ENCODE results near the gene RNF123. TPM values are rescaled to one million over a fixed set of nuclear protein-coding genes. Genes with fewer than 3 reads are reported as not detected.
A peak's percentile ranks its signal among the peaks of the same experiment; 100 is the strongest.

The RNF123 gene
- total RNA-seq, 1 donor = 19.4 TPM

DNA sequence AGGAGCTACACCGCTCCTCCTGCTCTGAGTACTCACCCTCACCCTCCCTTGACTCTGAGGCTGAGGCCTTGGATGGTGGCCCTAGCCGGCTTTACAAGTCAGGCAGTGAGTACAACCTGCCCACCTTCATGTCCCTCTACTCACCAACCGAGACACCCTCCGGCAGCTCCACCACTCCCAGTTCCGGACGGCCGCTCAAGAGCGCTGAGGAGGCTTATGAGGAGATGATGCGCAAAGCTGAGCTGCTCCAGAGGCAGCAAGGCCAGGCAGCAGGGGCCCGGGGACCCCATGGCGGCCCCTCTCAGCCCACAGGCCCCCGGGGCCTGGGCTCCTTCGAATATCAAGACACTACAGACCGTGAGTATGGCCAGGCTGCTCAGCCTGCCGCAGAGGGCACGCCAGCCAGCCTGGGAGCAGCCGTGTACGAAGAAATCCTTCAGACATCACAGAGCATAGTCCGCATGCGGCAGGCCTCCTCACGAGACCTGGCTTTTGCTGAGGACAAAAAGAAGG is 36.4 kb upstream of the RNF123 start:
- TF ChIP-seq, protein P1, sequence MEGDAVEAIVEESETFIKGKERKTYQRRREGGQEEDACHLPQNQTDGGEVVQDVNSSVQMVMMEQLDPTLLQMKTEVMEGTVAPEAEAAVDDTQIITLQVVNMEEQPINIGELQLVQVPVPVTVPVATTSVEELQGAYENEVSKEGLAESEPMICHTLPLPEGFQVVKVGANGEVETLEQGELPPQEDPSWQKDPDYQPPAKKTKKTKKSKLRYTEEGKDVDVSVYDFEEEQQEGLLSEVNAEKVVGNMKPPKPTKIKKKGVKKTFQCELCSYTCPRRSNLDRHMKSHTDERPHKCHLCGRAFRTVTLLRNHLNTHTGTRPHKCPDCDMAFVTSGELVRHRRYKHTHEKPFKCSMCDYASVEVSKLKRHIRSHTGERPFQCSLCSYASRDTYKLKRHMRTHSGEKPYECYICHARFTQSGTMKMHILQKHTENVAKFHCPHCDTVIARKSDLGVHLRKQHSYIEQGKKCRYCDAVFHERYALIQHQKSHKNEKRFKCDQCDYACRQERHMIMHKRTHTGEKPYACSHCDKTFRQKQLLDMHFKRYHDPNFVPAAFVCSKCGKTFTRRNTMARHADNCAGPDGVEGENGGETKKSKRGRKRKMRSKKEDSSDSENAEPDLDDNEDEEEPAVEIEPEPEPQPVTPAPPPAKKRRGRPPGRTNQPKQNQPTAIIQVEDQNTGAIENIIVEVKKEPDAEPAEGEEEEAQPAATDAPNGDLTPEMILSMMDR (IDR thresholded peaks at IDR 0.05; ENCODE audit: insufficient read depth, low read length) = no peak
- H3K4me3 ChIP-seq (ENCODE audit: low read depth, low read length) = no peak overlapping the region
- DNase-seq (ENCODE audit: low read depth) = no peak

DNA sequence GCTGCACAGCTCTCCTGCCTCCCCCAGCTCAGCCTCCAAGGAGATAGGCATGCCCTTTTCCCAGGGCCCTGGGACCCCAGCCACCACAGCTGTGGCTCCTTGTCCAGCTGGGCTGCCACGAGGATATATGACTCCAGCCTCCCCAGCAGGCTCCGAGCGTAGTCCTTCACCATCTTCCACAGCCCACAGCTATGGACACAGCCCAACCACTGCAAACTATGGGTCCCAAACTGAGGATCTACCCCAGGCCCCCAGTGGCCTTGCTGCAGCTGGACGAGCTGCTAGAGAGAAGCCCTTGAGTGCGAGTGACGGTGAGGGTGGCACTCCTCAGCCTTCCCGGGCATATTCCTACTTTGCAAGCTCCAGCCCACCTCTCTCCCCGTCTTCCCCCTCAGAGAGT is 35.7 kb upstream of the RNF123 start:
- TF ChIP-seq, protein P1 (IDR thresholded peaks at IDR 0.05; ENCODE audit: insufficient read depth, low read length) = no peak
- no peak for DNase-seq (ENCODE audit: low read depth)

DNA sequence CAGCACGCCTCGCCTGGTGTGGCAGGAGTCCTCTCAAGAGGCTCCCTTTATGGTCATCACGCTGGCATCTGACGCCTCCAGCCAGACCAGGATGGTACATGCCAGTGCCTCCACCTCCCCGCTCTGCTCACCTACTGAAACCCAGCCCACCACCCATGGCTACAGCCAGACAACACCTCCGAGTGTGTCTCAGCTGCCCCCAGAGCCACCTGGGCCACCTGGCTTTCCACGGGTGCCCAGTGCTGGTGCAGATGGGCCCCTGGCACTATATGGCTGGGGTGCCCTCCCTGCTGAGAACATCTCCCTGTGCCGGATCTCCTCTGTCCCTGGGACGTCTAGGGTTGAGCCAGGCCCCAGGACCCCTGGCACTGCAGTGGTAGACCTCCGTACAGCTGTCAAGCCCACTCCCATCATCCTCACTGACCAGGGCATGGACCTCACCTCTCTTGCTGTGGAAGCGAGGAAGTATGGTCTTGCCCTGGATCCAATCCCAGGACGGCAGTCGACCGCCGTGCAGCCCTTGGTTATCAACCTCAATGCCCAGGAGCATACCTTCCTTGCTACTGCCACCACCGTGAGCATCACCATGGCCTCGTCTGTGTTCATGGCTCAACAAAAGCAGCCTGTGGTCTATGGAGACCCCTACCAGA is 35.1 kb upstream of the RNF123 start:
- no peak for DNase-seq (ENCODE audit: low read depth)
- TF ChIP-seq, protein P1 (IDR thresholded peaks at IDR 0.05; ENCODE audit: insufficient read depth, low read length) = no peak
- H3K4me3 ChIP-seq (ENCODE audit: low read depth, low read length) = no peak overlapping the region

More for the DNA sequence above, 35.7 kb upstream of the RNF123 start:
- H3K4me3 ChIP-seq (ENCODE audit: low read depth, low read length) = no peak overlapping the region

DNA sequence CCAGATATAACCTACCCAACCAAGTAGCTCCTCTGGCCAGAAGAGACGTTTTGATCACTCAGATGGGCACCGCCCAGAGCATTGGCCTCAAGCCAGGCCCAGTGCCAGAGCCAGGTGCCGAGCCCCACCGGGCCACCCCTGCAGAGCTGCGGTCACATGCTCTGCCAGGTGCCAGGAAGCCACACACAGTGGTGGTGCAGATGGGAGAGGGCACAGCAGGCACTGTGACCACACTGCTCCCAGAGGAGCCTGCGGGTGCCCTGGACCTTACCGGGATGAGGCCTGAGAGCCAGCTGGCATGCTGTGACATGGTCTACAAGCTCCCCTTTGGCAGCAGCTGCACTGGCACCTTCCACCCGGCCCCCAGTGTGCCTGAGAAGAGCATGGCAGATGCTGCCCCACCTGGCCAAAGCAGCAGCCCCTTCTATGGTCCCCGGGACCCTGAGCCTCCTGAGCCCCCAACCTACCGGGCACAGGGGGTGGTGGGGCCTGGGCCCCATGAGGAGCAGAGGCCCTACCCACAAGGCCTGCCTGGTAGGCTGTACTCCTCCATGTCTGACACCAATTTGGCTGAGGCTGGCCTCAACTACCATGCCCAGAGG is 34.3 kb upstream of the RNF123 start:
- TF ChIP-seq, protein P1 (IDR thresholded peaks at IDR 0.05; ENCODE audit: insufficient read depth, low read length) = no peak
- H3K4me3 ChIP-seq (ENCODE audit: low read depth, low read length) = no peak overlapping the region
- no peak for DNase-seq (ENCODE audit: low read depth)

DNA sequence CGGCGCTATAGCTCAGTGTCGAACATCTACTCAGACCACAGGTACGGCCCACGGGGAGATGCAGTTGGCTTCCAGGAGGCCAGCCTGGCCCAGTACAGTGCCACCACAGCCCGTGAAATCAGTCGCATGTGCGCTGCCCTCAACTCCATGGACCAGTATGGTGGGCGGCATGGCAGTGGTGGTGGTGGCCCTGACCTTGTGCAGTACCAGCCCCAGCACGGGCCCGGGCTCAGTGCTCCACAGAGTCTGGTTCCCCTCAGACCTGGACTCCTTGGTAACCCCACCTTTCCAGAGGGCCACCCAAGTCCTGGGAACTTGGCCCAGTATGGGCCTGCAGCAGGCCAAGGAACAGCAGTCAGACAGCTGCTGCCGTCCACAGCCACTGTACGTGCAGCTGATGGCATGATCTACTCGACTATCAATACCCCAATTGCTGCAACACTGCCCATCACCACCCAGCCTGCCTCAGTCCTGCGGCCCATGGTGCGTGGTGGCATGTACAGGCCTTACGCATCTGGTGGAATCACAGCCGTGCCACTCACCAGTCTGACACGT is 33.5 kb upstream of the RNF123 start:
- TF ChIP-seq, protein P1 (IDR thresholded peaks at IDR 0.05; ENCODE audit: insufficient read depth, low read length) = no peak
- no peak for DNase-seq (ENCODE audit: low read depth)
- no peak overlapping the region for H3K4me3 ChIP-seq (ENCODE audit: low read depth, low read length)

DNA sequence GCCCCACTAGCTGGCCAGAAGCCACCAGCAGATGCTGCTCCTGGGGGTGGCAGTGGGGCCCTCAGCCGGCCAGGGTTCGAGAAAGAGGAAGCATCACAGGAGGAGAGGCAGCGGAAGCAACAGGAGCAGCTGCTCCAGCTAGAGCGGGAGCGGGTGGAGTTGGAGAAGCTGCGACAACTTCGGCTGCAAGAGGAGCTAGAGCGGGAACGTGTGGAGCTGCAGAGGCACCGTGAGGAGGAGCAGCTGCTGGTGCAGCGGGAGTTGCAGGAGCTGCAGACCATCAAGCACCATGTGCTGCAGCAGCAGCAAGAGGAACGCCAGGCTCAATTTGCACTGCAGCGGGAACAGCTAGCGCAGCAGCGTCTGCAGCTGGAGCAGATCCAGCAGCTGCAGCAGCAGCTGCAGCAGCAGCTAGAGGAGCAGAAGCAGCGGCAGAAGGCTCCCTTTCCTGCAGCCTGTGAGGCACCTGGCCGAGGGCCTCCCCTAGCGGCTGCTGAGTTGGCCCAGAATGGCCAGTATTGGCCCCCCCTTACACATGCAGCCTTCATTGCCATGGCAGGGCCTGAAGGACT is 32.7 kb upstream of the RNF123 start:
- H3K4me3 ChIP-seq (ENCODE audit: low read depth, low read length) = no peak overlapping the region
- TF ChIP-seq, protein P1 (IDR thresholded peaks at IDR 0.05; ENCODE audit: insufficient read depth, low read length) = peak; percentile 21
- DNase-seq (ENCODE audit: low read depth) = no peak
